ENCODE data around the gene SLC39A2.
"Not testable (repeated sequence)": the region's sequence is repeated elsewhere in the genome, so short reads cannot be mapped to it uniquely, and the experiment has no call there.

Gene SLC39A2

DNA sequence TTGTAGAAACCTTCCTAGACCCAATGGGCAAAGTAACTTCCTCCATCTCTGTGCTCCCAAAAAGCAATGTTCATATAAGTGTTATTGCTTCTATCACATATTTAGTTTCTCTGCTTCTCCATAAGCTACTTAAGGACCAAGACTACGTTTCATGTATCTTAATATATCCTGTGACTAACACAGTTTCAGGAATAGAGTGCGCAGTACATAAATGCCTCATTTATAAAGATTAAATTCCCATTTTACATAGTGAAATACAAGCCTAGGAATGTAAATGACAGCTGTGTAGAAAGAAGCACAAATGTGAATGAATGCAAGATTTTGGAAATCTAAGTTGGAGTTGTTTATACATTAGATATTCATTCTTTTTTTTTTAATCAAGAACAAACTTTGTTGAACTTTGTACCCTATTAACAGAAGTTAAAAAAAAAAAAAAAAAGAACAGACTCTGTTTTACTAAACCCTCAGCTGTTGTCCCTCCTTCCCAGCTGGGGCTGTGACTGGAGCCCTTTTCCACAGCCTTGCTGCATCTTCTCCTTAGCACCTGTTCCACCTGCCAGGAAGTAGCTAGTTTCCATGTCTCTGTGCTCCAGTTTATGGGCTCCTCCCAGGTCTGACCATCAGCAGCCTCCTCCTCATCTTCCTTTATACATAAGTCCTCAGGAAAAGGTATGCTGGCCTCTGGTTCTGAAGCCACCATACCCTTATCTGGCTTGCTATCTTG lies 16.3 kb upstream of the SLC39A2 start:
- DNase-seq (ENCODE audit: extremely low spot score), result no peak
- TF ChIP-seq, protein P1, sequence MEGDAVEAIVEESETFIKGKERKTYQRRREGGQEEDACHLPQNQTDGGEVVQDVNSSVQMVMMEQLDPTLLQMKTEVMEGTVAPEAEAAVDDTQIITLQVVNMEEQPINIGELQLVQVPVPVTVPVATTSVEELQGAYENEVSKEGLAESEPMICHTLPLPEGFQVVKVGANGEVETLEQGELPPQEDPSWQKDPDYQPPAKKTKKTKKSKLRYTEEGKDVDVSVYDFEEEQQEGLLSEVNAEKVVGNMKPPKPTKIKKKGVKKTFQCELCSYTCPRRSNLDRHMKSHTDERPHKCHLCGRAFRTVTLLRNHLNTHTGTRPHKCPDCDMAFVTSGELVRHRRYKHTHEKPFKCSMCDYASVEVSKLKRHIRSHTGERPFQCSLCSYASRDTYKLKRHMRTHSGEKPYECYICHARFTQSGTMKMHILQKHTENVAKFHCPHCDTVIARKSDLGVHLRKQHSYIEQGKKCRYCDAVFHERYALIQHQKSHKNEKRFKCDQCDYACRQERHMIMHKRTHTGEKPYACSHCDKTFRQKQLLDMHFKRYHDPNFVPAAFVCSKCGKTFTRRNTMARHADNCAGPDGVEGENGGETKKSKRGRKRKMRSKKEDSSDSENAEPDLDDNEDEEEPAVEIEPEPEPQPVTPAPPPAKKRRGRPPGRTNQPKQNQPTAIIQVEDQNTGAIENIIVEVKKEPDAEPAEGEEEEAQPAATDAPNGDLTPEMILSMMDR (IDR thresholded peaks at IDR 0.05; ENCODE audit: control extremely low read depth, extremely low read depth, low read depth, missing control alignments), result no peak
- CTCF ChIA-PET, result interaction anchor here (1.0 to 9.6 kb wide), 4 partner anchors 11 to 115 kb away, joined by 3 to 102 read pairs (median 5); no protein-coding TSS in a partner anchor
- POLR2A ChIA-PET, result no interaction called here

DNA sequence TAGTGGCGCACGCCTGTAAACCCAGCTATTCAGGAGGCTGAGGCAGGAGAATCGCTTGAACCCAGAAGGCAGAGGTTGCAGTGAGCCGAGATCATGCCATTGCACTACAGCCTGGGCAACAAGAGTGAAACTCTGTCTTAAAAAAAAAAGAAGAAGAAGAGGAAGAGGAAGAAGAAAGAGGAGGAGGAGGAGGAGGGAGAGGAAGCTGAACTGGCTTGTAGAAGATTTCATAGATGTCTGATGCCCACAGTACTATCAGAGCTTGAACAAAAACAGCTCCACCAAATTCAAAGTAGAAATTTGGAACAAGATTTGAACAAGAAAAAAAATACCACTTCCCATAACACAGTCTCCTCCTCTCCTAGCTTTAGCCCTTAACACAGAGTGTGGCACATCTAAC lies 13.4 kb upstream of the SLC39A2 start:
- DNase-seq (ENCODE audit: extremely low spot score); POLR2A ChIA-PET: not testable (repeated sequence)
- CTCF ChIA-PET, result interaction anchor here (0.9 to 9.6 kb wide), 2 partner anchors 14 to 18 kb away, joined by 3 to 102 read pairs; no protein-coding TSS in a partner anchor

DNA sequence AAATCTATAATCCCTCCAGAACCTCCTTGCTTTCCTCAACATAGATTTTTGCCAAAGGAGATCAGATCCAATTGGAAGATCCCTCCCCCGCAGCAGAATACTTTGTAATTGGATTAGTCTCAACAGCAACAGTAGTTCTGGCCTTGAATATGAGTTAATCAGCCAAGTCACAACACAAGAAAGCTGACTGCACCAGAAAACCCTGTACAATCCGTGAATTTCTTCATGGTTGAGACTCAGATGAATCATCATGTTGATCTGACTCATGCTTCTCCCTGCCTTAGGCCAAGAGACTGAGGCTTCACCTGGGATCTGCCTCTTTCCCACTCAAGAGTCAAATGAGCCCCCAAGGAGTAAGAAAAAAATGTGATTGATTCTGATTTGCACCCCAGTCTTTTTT lies 12.3 kb upstream of the SLC39A2 start:
- CTCF ChIA-PET, result interaction anchor here (9.6 kb wide), 1 partner anchor 15 kb away, joined by 102 read pairs; no protein-coding TSS in a partner anchor
- TF ChIP-seq, protein P1 (IDR thresholded peaks at IDR 0.05; ENCODE audit: control extremely low read depth, extremely low read depth, low read depth, missing control alignments), result no peak
- POLR2A ChIA-PET, result no interaction called here
- no peak for DNase-seq (ENCODE audit: extremely low spot score)

DNA sequence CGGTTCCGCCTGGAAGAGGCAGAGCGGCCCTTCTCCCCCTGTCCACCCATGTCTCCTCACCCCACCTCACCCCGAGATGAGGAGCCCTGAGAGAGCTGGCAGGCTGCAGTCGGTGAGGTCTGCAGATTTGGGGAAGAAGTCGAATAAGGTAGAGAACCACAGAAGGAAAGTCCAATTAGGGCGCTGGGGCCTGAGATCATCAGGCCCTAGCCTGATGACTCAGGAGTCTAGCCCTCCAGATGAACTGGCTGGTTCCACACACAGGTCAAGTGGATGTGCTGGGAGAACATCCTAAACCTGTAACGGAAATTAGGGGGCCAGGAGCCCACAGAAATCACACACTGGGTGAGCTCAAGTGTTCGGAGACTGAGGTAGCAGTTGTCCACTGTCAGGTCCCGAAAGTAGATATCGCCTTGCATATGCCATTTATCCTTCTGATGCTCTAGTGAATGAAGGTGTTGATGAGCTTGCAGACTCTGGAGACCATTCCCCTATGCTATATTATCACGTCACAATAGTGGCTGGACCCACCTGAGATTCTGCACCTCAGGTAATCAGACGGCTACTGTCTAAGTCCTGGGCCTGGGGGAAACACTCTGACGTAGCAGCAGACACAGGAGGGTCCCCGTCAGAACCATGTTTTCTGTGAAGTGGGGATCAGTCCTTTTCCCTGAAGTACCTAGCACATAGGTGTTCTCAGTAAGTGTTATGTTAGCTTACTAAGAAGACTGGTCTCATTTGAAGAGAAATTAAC lies 10.2 kb upstream of the SLC39A2 start:
- ChIA-PET CTCF (interaction anchor here (0.8 to 9.6 kb wide), 4 partner anchors 17 to 296 kb away, joined by 3 to 102 read pairs (median 4); no protein-coding TSS in a partner anchor), POLR2A (no interaction called here)
- no peak for DNase-seq (ENCODE audit: extremely low spot score)
- TF ChIP-seq, protein P1 (IDR thresholded peaks at IDR 0.05; ENCODE audit: control extremely low read depth, extremely low read depth, low read depth, missing control alignments), result no peak

DNA sequence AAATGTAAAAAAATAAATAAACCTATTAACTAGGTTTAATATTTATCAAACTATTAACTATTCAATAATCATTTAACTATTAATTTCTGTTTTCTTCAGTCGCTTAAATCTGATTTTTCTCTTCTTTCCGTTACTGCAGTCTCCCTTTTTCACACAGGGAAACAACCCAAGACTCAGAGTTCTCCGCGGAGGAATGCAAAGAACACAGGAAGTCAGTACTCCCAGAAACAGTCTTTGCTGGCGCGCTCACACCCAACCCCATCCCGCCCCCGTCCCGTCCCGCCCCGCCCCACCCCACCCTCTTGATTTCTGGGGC lies 9.7 kb upstream of the SLC39A2 start:
- no peak for DNase-seq (ENCODE audit: extremely low spot score)
- TF ChIP-seq, protein P1 (IDR thresholded peaks at IDR 0.05; ENCODE audit: control extremely low read depth, extremely low read depth, low read depth, missing control alignments), result no peak
- ChIA-PET POLR2A (no interaction called here), CTCF (interaction anchor here (0.8 to 9.6 kb wide), 4 partner anchors 18 to 296 kb away, joined by 3 to 102 read pairs (median 4); no protein-coding TSS in a partner anchor)

DNA sequence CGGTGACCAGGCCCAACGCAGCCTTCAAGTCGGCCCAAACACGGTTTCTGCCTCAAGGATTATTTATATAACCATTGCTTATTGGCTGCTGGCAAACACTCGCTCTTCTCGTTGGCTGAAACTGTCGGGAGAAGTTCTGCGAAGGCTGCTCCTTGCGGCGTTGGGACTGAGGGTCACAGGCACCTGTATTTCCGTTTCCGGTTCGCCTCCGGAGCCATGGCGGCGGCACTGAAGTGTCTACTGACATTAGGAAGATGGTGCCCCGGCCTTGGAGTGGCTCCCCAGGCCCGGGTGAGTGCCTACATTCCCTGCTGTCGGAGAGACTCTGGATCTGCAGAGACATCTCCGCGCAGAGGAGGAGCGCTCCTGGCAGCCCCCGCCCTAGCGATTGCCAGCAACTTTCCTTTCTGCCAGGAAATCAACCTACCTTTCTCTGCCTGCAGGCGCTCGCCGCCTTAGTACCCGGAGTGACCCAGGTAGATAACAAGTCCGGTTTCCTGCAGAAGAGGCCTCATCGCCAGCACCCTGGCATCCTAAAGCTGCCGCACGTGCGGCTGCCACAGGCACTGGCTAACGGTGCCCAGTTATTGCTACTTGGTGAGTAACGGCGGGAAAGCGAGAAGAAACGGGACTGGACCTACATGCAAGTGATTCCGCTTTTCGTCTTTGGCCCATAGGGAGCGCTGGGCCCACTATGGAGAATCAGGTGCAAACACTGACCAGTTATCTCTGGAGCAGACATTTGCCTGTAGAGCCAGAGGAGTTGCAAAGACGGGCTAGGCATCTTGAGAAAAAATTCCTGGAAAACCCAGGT lies 9.1 kb upstream of the SLC39A2 start, which contains the start of gene METTL17:
METTL17 (plus strand) TSS at position 194 of the 814 bp plus-strand sequence; CDS start at position 217, 23 bp downstream.
- ChIA-PET CTCF (interaction anchor here (8.6 to 9.6 kb wide), 2 partner anchors 17 to 19 kb away, joined by 57 to 102 read pairs; no protein-coding TSS in a partner anchor), POLR2A (no interaction called here)
- TF ChIP-seq, protein P1 (IDR thresholded peaks at IDR 0.05; ENCODE audit: control extremely low read depth, extremely low read depth, low read depth, missing control alignments), result peak; percentile 21
- DNase-seq (ENCODE audit: extremely low spot score), result peak; percentile 91

Measured in GM10248 (cell line).